DMS53 (cell line): ENCODE measurements around the gene KCNH5.
"Not testable (repeated sequence)": the region's sequence is repeated elsewhere in the genome, so short reads cannot be mapped to it uniquely, and the experiment has no call there.

ENCODE experiments used
- DNase-seq: peaks from one replicate; lab custom pipeline; 2025; lab: John Stamatoyannopoulos, UW

KCNH5 gene

GRCh38 chr14:62886461-62886860, 158.8 kb downstream of the KCNH5 start:
- no peak for DNase-seq

GRCh38 chr14:62885451-62885850, 159.8 kb downstream of the KCNH5 start:
- DNase-seq: peak; percentile 49

GRCh38 chr14:62882967-62883366, 162.3 kb downstream of the KCNH5 start:
- DNase-seq: no peak

GRCh38 chr14:62866376-62866775, 178.9 kb downstream of the KCNH5 start:
- DNase-seq: no peak

- no peak for DNase-seq
Observed at GRCh38 chr14:62864588-62864987, 180.7 kb downstream of the KCNH5 start.

- DNase-seq: peak; percentile 3
Observed at GRCh38 chr14:62858011-62858410, 187.2 kb downstream of the KCNH5 start.

- DNase-seq: no peak
Observed at GRCh38 chr14:62854951-62855350, 190.3 kb downstream of the KCNH5 start.

GRCh38 chr14:62847168-62847567, 198.1 kb downstream of the KCNH5 start:
- no peak for DNase-seq

GRCh38 chr14:62844546-62844945, 200.7 kb downstream of the KCNH5 start:
- no peak for DNase-seq

- DNase-seq: no peak
Observed at GRCh38 chr14:62824086-62824485, 221.2 kb downstream of the KCNH5 start.

GRCh38 chr14:62819931-62820330, 225.3 kb downstream of the KCNH5 start:
- DNase-seq: no peak

GRCh38 chr14:62807636-62808035, 237.6 kb downstream of the KCNH5 start:
- peak; percentile 9 for DNase-seq

- DNase-seq: peak; percentile 73
Observed at GRCh38 chr14:62800577-62800976, 244.7 kb downstream of the KCNH5 start.

- no peak for DNase-seq
Observed at GRCh38 chr14:62796431-62796830, 248.8 kb downstream of the KCNH5 start.

GRCh38 chr14:62792578-62792977, 252.7 kb downstream of the KCNH5 start:
- no peak for DNase-seq

- DNase-seq: not testable (repeated sequence)
Observed at GRCh38 chr14:62781328-62781727, 263.9 kb downstream of the KCNH5 start.

- DNase-seq: no peak
Observed at GRCh38 chr14:62778852-62779251, 266.4 kb downstream of the KCNH5 start.

GRCh38 chr14:62778310-62778709, 266.9 kb downstream of the KCNH5 start:
- no peak for DNase-seq

GRCh38 chr14:62777510-62777909, 267.7 kb downstream of the KCNH5 start:
- peak; percentile 18 for DNase-seq

- DNase-seq: no peak
Observed at GRCh38 chr14:62776300-62776699, 269.0 kb downstream of the KCNH5 start.

- DNase-seq: no peak
Observed at GRCh38 chr14:62768753-62769152, 276.5 kb downstream of the KCNH5 start.

GRCh38 chr14:62763951-62764350, 281.3 kb downstream of the KCNH5 start:
- DNase-seq: no peak

- peak; percentile 1 for DNase-seq
Observed at GRCh38 chr14:62759796-62760195, 285.5 kb downstream of the KCNH5 start.

- DNase-seq: not testable (repeated sequence)
Observed at GRCh38 chr14:62746881-62747280, 298.4 kb downstream of the KCNH5 start.

GRCh38 chr14:62745496-62745895, 299.8 kb downstream of the KCNH5 start:
- DNase-seq: no peak
